ENCODE data around the gene SCAANT1.
A peak's percentile ranks its signal among the peaks of the same experiment; 100 is the strongest.

SCAANT1 gene

DNA sequence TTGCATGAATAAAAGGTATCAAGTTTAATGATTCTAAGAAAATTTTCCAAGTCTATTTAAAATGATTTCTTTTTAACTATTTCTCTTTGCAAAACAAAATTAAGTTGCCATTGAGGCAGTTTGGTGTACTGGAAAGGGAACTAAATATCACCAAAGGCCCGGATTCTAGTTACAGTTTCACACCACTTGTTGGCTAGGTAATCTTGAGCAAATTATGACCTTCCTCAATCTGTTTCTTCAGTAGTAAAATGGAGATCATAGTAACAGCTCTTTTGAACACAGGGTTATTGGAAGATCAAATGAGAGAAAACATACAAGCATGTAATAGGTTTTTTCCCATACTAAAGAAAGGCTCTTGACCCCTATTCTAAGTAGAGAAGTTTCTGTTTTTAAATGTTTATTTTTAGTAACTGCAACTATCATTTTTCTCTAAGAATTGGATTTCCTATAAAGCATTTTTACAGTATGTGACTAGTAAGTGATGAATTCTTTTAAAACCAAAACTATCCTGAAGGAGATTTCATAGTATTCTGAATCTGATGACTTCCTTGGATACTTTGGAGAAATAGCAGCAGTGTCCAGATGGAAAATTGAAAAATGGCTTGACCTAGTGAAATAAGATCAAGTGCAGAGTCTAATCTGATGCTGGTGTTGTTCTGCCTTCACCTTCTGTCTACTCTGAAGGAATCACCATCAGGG is 15.7 kb downstream of the SCAANT1 start:
- no peak for DNase-seq

DNA sequence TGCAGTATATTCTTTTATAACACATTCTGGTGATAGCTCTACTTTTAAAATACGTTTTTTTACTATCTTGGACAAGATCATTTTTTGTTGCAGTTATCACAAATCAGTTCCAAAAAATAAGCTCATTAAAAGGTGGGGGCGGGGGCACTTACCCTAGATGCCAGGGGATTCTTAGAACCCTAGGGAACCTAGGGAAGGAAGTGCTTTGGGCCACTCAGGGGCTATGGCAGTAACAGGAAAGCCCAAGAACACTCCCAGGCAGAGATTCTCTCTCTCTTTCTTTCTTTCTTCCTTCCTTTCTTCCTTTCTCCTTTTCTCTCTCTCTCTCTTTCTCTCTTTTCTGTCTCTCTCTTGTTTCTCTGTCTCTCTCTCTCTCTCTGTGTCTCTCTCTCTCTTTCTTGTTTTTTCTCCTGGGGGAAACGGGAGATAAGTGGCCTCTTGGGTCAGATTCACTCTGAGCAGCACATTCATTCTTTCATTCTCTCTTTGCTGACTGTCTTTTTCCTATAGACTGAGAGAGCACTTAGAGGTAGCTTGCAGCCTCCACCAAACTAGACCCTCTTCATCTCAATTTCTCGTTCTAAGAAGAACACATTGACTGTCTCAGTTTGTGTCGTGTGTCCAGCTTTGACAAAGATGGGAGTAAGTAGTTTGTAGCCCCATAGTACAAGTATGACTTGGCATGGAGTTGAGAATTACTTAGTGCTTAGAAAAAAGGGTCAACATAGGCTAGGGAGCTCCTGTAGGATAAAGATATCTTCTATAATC is 16.6 kb downstream of the SCAANT1 start:
- no peak for DNase-seq

DNA sequence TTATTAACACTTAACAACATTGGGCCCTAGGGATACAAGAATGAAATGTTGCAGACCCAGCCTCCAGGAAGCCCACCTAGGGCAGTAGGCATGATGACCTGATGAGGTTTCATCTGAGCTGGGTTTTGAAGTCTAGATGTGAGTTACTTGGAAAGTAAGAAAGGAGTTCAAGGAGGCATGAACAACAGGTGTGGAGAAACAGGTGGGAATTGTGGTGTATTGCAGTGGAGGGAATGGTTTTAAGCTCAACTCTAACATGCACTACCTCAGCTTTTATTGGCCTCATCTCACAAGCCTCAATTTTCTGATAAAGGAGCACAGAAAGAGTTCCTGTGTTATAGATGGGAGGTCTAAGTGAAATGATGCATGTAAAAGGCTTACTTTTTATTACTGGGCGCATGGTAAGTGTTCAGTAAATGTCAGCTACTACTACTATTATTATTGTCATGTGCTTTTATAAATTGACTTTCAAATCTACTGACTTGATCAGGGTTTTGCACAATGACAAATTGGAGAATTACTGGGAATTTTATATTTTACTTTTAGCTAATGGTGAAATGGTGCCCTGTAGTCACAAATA is 19.3 kb downstream of the SCAANT1 start:
- no peak for DNase-seq

DNA sequence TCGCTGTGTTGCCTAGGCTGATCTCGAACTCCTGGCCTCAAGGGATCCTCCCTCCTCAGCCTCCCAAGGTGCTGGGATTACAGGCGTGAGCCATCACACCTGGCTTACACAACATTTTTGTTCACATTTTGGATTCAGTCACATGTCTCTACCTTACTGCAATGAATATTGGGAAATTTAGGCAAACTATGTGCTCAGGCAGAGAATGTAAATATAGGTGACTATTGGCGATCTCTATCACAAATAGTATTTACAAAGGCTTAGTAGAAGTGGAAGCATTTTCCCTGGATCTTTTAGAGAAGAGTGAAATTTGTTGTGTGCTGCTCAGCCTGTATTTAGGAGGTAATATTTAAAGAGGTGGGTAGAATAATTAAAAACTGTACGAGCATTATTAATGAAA is 20.7 kb downstream of the SCAANT1 start:
- DNase-seq = no peak

DNA sequence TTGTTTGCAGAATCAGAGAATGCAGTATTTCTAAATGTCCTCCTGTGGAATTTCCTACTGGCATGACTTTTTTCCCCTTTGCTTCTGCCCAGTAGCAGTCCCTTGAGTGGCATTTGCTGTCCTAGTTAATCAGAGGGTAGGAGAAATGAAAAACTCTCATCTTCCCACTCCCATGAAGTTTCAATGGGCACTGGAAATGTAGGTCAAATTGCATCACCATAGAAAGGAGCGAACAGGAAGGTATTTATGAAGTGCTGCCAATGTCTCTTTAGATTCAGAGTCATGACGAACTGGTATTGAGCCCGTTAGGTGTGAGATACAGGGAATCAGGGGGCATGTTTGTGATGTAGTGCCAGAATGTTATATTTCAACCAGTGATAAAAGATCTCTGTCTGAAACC is 25.3 kb downstream of the SCAANT1 start:
- no peak for DNase-seq

DNA sequence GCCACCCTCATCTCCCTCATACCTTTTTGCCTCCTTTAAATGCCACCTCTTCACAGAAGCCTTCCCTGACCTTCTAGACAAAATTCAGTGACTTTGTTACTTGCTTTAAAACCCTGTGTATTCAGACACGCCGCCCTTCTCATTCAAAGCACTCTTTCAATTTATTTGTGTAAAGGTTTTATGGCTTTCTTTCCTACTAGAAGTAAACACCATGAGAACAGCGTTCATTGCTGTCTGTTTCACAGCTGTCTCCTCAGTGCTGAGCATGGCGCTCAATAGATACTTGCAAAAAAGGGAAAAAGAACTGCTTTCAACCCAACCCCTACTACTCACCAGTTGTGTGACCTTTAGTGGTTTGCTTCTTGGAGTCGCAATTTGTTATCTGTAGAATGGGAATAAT is 31.5 kb downstream of the SCAANT1 start:
- DNase-seq = no peak

DNA sequence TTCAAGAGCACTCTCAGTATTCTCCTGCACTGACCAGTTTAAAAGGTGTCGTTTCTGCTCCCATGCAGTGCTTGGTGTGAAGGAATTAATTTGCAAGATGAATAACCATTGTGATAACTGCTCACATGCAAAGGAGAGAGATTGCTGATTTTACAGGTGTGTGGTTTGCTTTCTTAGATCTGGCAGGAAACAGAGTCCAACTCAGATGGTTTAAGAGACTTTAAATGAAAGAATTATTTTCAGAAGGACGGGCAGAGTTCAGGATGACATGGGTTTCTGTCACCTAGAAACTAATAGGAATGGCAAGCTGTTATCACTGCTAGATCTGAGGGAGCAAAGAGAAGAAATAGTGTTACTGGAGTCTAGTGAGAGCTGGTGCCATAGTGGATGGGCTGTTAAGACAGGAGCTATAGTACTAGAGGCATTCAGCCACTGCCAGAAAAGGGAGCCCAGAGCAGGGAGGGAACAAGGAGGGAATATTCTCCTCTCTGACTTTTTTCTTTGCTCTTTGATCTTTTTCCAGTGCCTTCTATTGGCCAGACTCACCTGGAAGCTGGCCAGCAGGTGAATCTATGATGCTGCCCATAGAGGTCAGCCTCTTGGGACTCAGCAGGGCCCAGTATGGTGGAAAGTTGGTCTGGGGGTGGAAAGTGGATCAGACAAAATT is 33.7 kb downstream of the SCAANT1 start:
- no peak for DNase-seq

DNA sequence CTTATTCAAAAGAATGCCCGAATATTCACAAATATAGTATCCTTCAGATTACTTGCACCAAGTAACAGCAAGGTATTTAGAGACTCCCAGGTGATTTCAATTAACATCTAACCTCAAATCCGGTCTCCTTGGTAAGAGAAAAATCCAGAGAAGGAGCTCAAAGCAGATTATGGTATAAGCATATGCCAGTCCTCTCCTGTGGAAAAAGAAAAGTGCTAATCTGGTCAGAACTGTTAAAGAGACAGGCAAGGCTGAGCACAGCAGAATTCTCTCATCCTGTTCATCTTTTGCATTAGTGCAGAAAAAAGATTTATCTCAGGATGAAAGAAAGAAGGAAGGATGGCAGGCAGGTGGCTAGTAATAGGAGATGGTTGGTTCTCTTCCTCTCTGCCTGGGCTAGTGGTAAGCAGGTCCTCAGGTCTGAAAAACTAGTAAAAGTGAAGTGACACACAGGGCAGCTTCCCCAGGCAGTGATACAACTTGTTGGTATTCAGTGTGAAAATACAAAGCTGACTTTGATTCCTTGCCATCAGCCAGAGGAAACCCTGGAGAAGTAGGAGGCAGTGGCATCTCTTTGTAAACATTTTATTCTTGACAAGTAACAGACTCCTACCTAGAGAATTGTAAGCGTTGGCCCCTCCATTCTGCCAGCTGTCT is 34.3 kb downstream of the SCAANT1 start:
- no peak for DNase-seq

DNA sequence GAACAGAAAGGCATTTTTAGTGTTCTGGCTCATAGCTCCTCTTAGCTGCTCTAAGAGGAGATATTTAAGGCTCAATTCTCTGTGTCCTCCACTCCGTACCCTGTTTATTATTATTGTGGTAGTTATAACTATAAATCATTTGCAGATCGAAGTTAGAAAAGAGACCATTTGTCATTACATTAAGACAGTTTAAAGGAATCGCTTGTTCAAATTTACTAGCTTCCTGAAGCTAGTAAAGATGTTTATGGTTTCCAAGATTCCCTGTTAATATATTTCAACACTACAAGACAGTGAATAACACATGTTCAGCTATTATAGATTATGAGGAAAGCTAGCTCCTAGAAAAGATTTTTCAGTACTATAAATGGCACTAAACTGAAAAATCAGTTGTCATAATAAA is 35.9 kb downstream of the SCAANT1 start:
- no peak for DNase-seq

DNA sequence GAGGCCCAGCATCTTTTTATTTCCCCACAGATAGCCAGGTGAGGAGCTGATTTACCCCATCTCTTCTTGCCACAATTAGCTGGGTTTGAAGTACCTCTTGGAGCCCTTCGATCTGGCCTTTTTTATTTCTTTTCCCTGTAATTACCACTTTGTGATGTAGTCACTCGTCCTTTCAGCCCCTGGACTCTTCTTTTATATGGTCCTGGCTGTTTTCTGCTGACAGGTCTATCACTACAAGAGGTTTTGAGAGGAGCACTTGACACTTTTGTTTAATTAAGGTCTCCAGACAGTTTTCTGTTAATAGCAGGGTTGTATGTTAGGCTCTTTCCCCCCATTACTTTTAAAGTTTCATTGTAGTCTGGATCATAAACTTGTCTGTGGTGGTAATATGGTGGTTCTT is 36.7 kb downstream of the SCAANT1 start:
- DNase-seq = no peak

DNA sequence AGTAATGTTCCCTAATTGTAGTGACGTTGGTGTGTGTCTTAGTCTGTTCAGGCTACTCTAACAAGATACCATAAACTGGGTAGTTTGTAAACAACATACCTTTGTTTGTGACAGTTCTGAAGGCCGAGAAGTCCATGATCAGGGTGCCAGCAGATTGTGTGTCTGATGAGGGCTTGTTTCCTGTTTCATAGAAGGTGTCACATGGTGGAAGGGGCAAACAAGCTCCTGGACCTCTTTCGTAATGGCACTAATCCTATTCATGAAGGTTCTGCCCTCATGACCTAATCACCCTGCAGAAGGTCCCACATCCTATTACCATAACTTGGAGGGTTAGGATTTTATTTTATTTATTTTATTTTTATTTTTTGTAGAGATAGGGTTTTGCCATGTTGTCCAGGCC is 37.4 kb downstream of the SCAANT1 start:
- DNase-seq = no peak

DNA sequence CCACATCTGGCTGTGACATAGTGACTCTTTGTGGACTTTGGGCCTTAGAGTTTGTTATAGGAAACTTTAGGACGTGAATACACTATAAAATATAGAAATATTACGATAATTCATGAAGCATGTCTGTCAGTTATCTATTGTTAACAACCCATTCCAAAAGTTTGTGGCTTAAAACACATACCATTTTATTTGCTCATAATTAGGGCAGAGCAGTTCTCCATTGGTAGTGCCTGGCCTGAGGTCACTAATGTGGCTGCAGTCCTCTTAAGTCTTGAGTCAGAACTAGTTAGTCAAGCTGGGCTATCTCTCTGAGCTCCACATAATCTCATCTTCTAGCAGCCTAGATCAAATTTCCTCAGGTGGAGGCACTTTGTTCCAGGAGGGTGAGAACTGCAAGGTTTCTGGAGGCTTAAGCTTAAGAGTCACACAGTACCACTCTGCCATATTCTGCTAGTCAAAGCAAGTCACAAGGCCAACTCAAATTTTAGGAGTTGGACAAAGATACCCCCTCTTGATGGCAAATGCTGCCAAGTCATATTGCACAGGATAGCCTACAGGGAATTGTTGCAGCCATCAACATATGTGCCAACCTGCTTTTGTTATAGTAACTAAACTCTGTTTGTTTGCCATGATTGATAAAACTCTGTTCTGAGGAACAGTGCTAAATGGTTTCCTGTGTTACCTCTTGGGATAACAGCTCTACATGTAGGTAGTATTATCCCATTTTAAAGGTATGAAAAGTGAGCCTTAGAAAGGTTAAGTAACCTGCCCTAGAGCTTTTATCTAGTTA is 39.9 kb downstream of the SCAANT1 start:
- DNase-seq = no peak

DNA sequence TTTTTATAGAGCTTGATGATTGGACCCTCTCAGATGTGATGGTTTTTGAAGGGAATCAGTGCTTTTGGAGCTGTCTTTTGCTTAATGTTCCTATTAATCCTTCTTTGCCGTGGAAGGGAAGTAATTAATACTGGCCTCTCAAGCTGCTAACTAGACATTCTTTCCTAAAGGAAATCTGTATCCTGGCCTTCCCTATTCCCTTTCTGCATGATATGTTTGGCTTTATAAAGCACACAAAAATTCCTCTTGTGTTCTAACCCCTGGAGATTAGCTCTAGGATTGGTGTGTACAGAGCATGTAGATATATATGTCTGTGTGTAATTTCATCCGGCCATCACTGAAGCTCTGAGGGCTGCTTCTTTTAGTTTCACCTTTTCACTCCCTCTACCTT is 41.6 kb downstream of the SCAANT1 start:
- no peak for DNase-seq

DNA sequence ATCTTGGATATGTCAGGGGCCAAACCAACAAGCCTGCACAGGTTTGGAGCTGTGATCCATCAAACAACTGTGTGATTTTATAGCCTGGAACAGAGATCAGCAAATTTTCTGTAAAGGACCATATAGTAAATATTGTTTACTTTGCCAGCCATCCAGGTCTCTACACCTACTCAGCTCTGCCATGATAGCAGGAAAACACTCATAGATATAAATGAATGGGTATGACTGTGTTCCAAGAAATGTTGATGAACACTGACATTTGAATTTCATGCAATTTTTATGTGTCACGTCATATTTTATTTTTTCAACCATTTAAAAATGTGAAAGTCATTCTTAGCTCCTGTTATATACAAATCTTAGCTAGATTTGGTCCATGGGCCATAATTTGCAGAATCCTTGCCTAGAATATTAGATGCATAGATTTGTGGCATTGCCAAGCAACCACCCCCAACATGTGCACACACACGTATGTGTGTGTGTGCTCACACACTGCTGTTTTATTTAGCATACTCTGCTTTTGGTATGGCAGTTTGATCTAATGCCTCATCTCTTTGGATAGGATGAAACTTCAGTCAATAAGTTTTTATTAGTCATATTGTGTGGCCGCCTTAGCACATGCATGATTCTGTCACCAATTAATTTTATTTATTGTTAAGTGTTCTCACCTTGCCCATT is 42.1 kb downstream of the SCAANT1 start:
- no peak for DNase-seq

DNA sequence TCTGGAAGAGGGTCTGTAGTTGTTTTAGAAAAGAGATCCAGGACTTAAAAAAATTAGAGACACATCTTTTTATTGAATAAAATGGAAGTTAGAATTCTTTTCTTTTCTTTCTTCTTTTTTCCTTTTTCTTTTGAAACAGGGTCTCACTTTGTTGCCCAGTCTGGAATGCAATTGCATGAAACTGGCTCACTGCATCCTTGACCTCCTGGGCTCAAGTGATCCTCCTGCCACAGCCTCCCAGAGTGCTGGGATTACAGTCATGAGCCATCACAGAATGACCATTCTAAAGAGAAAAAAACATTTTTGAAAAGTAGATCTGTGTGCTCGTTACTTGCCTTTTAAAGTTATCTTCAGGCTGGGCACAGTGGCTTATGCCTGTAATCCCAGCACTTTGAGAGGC is 45.0 kb downstream of the SCAANT1 start:
- DNase-seq = no peak

DNA sequence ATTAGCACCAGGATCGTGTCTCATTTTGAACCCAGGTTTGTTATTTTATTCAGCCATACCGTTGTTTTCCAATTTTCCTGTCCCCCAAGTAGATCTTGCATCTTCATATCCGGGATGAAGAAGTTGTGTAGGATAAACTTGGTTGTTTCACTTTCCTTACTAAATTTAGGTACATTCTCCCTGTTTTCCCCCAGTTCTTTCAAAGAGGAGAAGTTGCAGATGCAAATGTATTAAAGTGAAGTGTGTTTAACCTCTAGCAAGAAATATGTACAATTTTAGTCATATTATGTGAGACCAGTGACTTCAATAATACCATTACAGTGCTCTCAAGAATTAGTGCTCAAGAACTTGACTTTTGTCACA is 47.2 kb downstream of the SCAANT1 start:
- no peak for DNase-seq

DNA sequence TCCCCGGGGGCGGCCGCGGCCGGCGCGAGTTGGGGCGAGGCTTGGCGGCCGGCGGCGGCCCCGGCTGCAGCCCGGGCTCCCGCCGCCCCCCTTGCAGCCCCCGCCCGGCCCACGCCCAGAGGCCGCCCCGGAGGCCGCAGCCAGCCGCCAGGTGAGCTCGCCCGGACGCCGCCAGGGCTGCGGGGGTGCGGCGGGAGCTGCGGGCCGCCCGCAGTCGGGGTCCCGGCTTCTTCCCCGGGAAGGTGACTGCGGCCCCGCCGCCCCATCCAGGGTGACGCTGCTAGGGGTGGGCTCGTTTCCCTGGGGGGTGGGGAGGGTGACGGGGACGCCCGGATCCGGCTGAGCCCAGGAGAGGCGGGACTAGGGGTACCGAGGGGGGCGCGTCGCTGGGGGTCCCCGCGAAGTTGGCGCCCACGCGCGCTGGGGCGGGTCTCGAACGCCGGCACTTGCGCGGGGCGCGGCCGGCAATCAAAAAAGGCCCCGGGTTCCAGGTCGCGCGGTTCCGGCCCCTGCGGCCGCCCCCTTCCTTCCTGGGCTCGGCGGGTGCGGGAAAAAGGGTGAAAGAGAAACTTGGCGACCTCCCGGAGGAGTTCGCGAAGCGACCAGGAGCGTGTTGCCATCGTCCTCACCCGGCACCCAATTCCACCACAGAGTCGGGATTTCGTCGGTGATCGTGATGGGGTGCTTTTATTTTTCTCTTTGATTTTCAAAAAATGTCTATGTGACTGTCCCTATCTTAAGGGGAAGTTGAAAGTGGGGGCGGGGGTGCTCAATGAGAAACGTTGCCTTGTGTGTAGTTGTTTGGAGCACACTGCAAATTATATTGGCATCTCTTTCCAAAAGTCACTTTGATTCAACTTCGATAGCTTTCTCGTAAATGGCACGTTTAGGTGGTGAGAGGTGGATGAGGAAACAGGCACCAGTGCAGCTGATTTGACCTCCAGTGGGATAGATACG is 47.9 kb downstream of the SCAANT1 start:
- peak; percentile 42 to 48 for DNase-seq

DNA sequence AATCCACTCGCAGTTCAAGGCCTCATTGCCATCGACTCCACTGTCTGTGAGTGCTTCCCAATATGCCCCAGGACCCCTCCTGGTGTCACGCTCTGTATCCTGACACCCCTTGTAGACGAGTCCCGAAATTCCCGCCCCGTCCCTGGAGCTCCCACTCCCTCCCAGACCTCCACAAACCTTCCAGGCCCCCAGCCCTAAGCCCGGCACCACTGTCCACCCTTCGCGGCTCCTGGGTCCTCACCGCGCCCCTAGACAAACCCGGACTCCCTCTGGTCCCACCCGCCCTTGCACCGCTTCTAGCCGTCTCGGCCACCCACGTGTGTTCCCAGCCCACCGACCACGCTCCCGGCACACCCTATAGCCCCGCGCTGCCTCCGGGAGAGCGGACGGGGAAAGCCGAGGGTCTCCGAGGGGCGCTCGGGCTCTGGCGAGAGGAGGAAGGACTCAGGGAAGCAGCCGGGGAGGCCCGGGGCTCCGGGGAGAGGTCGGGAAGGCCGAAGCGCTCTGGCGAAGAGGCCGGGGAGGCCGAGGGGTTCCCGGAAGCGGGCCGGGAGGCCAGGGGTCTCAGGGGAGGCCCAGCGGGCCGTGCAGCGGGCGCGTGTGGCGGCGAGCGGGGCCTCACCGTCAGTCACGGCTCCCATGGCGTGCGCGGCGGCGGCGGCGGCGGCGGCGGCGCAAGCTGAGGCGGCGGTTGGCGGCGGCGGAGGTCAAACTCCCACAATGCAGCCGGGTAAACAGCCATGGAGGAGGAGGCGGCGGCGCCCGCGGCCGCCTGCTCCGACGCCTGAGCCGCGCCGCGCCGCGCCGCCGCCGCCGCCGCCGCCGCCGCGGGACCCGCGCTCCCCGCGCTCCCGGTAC is 48.8 kb downstream of the SCAANT1 start, which contains the start of the genes ATXN7 and THOC7:
TSS of gene ATXN7 (plus strand) at position 718 of the 858 bp plus-strand sequence. CDS start 48,732 bp downstream, outside the sequence.
TSS of gene THOC7 (minus strand) at position 656 of the 858 bp plus-strand sequence. CDS start at position 641, 15 bp downstream.
- peak; percentile 61 to 69 for DNase-seq

DNA sequence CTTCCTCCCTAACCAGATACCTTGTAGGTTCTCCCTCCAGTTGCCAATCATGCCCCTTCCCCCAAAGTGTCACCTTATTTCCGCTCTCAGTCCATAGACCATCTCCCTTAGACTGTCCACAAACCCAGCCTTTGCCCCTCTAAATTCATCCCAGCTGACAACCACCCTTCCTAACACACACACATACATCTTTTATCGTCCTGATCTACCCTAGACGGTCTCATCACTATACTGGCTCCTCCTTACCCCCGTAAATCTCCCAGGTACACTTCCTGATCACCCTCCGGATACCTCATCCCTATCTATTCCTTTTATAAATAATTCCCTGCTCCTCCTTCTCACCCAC is 49.4 kb downstream of the SCAANT1 start:
- no peak for DNase-seq
